Heart left ventricle (tissue), 16 donors: ENCODE measurements around the gene C2CD4D. TPM values are rescaled to one million over a fixed set of nuclear protein-coding genes. Genes with fewer than 3 reads are reported as not detected.

Experiments
- ATAC-seq, 4 donors: fragments of 200-7000 bp; cut with Tn5 transposase; one replicate each; pipeline ENCODE4 v1.9.1; 2020 to 2022; ENCODE audit warnings: moderate library complexity in 4 of 4, mild to moderate bottlenecking in 3 of 4, moderate number of reproducible peaks in 1 of 4
- DNase-seq, 5 donors: peaks; one replicate each; pipeline ENCODE4 v3.0.0-alpha.2; 2020
- H3K27ac ChIP-seq, 12 donors: fragments of 200-600 bp; sonication (generic) in 4 of 12; one replicate each; pipeline versions ENCODE4 v1.5.0 to v1.8.0; 2016 to 2022; ENCODE audit warnings: mild to moderate bottlenecking in 2 of 12
- H3K27me3 ChIP-seq, 9 donors: fragments of 200-600 bp; sonication (generic) in 2 of 9; one replicate each; pipeline versions ENCODE4 v1.5.1 to v1.8.0; 2016 to 2022; ENCODE audit warnings: mild to moderate bottlenecking in 3 of 9
- H3K36me3 ChIP-seq, 9 donors: fragments of 200-600 bp; sonication (generic) in 2 of 9; one replicate each; pipeline versions ENCODE4 v1.5.0 to v1.8.0; 2018 to 2022; ENCODE audit warnings: mild to moderate bottlenecking in 2 of 9
- H3K4me1 ChIP-seq, 12 donors: fragments of 200-600 bp; sonication (generic) in 4 of 12; one replicate each; pipeline versions ENCODE4 v1.5.0 to v1.8.0; 2016 to 2022; ENCODE audit warnings: mild to moderate bottlenecking in 3 of 12
- H3K4me3 ChIP-seq, 12 donors: fragments of 200-600 bp; sonication (generic) in 4 of 12; one replicate each; pipeline versions ENCODE4 v1.5.0 to v1.8.0; 2017 to 2022; ENCODE audit warnings: mild to moderate bottlenecking in 9 of 12, moderate library complexity in 4 of 12
- H3K9me3 ChIP-seq, 12 donors: fragments of 200-600 bp; sonication (generic) in 4 of 12; one replicate each; pipeline versions ENCODE4 v1.5.0 to v1.8.0; 2016 to 2022; ENCODE audit warnings: mild to moderate bottlenecking in 1 of 12
- CTCF ChIP-seq, 12 donors: fragments of 200-600 bp; sonication (generic) in 4 of 12; IDR thresholded peaks; one replicate each; pipeline versions ENCODE4 v1.5.0 to v1.8.0; 2018 to 2022; ENCODE audit warnings: antibody characterized with exemption in 12 of 12, mild to moderate bottlenecking in 5 of 12
- POLR2A ChIP-seq, 2 donors: fragments of 450-650 bp; IDR thresholded peaks; one replicate each; pipeline ENCODE4 v1.6.1; 2017; ENCODE audit warnings: antibody characterized with exemption in 2 of 2, mild to moderate bottlenecking in 2 of 2, moderate library complexity in 2 of 2
- WGBS, 4 donors: extraction: QIAGEN DNeasy Blood & Tissue Kit in 2 of 4; methylation state at CpG; one replicate each; pipeline versions ENCODE4 v1.1.5 to v1.1.7; 2013 to 2018; 5-methylcytosine and 5-hydroxymethylcytosine counted together
- intact Hi-C, 10 donors: fragments of 100-400 bp; cut with DNase I; formaldehyde crosslinking; loops; one replicate each; pipeline versions ENCODE4 v1.11.1 to v1.14.2; 2022
- polyA plus RNA-seq, 2 donors: library from polyadenylated mRNA; stranded (reverse); fragments of 200-250 nt; gene quantifications; one replicate each; pipeline ENCODE4 v1.2.3, GENCODE V29; 2013
- total RNA-seq, 9 donors: library from RNA; depleted of rRNA in 2 of 9; stranded (reverse); fragments of >200 nt in 2 of 9; fragmentation: NEBNext Ultra II Directional in 3 of 9; extraction: Animal tissue kit (Norgen Biotek cat#: 25700) in 3 of 9; gene quantifications; one replicate each; pipeline versions ENCODE4 v1.1.0 to v1.2.4, GENCODE V29; 2016 to 2023
- donor health status: ischemic (EF 13 %, LVEDD 7.1; RV severe dilation, severe dysfunction).
- donor health status: healthy with polysubstance abuse.
- donor health status: DM: no; HTN: yes; CAD: no.
- donor health status: DM: no; HTN: no; CAD: no.
- donor health status: ischemic (EF 25% LVEDD 6.9; RV normal size, moderate dysfunction).
- donor health status: ischemic (EF 25% LVEDD 5.7; RV mildly dilated, moderate dysfunction).
- donor health status: healthy.
- donor health status: DM: yes; HTN: yes; CAD: no.
- donor health status: ischemic (EF 35%, LVEDD 5.7; RV mildly dilated, moderate dysfunction).
- donor health status: nonischemic (EF 11% LVEDD 7.7; RV severe dilation, severe dysfunction).
- donor health status: DM: yes; HTN: yes; CAD: no.
- donor health status: PGD.
- donor health status: ischemic (EF 29% LVEDD 5.4; RV normal size, mild dysfunction).
- donor health status: nonischemic (EF 23%, LVEDD 6.1; RV moderate dilation, normal function).

The C2CD4D gene
- total and polyA plus RNA-seq, 11 donors, result 0.14 to 0.28 TPM; not detected in 9

GRCh38 chr1:151800830-151801229 lies 38.8 kb downstream of the C2CD4D start:
- Histone ChIP-seq H3K27ac (no peak overlapping the region), H3K4me3 (no peak overlapping the region), H3K27me3 (peaks cover 0 to 10% (median 0%) of the 10 kb centered on the region in 9 donors), H3K36me3 (no peaks in the 10 kb centered on the region), H3K9me3 (no peaks in the 10 kb centered on the region), H3K4me1 (no peaks in the 10 kb centered on the region)
- 41 to 67% (median 60%) methylated on average over 7 to 8 of the region's 8 CpGs for WGBS, 4 donors
- intact Hi-C loops, result no loop called here
- TF ChIP-seq POLR2A (IDR thresholded peaks at IDR 0.05), result no peak
- DNase-seq, result no peak
- ATAC-seq, result no peak

DNA sequence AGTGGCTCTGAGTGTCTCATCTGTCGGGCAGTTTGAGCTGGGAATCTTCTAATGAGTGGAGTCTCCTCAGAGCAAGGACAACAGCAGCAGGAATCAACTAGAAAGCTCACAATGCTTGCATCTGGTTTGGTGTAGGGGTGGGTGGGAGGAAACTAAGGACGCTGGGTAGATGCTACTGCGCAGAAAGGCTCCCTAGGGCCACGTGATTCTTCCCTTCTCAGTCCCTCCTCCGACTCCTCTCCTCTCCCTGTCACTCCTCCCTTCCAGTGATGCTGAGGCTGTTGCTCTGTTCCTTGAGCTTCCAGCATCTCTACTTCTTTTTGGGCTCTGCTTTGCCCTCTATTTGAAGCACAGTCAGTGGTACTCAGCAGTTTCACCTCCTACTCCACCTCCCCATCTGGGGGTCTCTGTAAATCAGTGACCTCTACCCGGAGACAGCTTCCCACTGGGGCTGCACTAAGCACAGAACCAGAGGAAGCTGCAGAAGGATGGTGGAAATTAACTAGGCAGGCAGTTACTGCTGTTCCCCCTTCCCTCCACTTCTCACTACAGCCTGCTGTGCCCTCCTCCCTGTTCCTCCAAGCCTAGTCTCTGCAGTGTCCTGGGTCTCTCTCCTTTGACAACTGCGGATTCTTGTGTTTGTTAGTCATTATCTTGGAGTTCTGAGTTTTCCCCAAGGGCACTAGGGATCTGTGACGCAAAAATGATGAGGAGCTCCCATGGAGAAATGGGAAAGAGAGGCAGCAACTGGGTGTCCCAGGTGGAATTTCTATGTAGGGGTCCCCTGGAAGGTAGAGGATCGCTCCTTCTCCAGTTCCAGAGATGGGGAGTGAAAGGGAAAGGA lies 40.2 kb downstream of the C2CD4D start:
- no peak for ATAC-seq

GRCh38 chr1:151798571-151798970 lies 41.0 kb downstream of the C2CD4D start:
- no peak for TF ChIP-seq POLR2A (IDR thresholded peaks at IDR 0.05)
- TF ChIP-seq CTCF (IDR thresholded peaks at IDR 0.05), result no peak
- Histone ChIP-seq H3K27ac (no peak overlapping the region), H3K27me3 (peaks cover 0 to 10% (median 0%) of the 10 kb centered on the region in 9 donors), H3K4me1 (no peaks in the 10 kb centered on the region), H3K36me3 (no peaks in the 10 kb centered on the region), H3K4me3 (no peak overlapping the region), H3K9me3 (no peaks in the 10 kb centered on the region)
- WGBS, 4 donors, result 86 to 92% (median 90%) methylated on average over 5 of the region's 5 CpGs
- DNase-seq (no peak), ATAC-seq (no peak)
- intact Hi-C loops, result no loop called here

More for the DNA sequence above, 40.2 kb downstream of the C2CD4D start:
- TF ChIP-seq POLR2A (IDR thresholded peaks at IDR 0.05) (no peak), CTCF (IDR thresholded peaks at IDR 0.05) (no peak)
- Histone ChIP-seq H3K9me3 (no peaks in the 10 kb centered on the region), H3K4me3 (no peak overlapping the region), H3K4me1 (no peaks in the 10 kb centered on the region), H3K27ac (no peak overlapping the region), H3K27me3 (peaks cover 0 to 10% (median 0%) of the 10 kb centered on the region in 9 donors), H3K36me3 (no peaks in the 10 kb centered on the region)
- no peak for DNase-seq
- intact Hi-C loops, result no loop called here
- WGBS, 4 donors, result 50 to 59% (median 52%) methylated on average over 9 of the region's 9 CpGs

- intact Hi-C loops, result no loop called here
- no peak for DNase-seq
- H3K9me3 ChIP-seq, result no peaks in the 10 kb centered on the region
- no peaks in the 10 kb centered on the region for H3K27me3 ChIP-seq
- H3K4me1 ChIP-seq, result peaks cover 0 to 17% (median 14%) of the 10 kb centered on the region in 12 donors
- H3K36me3 ChIP-seq, result no peaks in the 10 kb centered on the region
- no peak for TF ChIP-seq POLR2A (IDR thresholded peaks at IDR 0.05)
- peak overlapping the region; percentile 58 to 87 (median 76) for H3K4me3 ChIP-seq
- ATAC-seq, result peak in 1 of 4 donors; percentile 24
- H3K27ac ChIP-seq, result peak overlapping the region in 10 of 12 donors; percentile 2 to 70 (median 49)
- 1% methylated on average over 45 to 52 of the region's 52 CpGs for WGBS, 4 donors
These were observed 48.5 kb downstream of the C2CD4D start for GRCh38 chr1:151790940-151791651.
